Spleen (tissue), 11 donors: ENCODE data around the gene SIAH1. TPM values are rescaled to one million over a fixed set of nuclear protein-coding genes. Genes with fewer than 3 reads are reported as not detected.
"Not testable (repeated sequence)": the region's sequence is repeated elsewhere in the genome, so short reads cannot be mapped to it uniquely, and the experiment has no call there.

Experiments used
- DNase-seq: peaks from one replicate; pipeline ENCODE4 v3.0.0-alpha.2; 2020
- H3K27ac ChIP-seq, 8 donors: fragments of 200-600 bp; sonication (generic) in 7 of 8; 1 replicate in 4 of 8; 2 replicates in 4 of 8; pipeline versions ENCODE4 v1.5.0 to v1.8.0; 2016 to 2021; ENCODE audit warnings: inconsistent platforms in 4 of 8, mild to moderate bottlenecking in 4 of 8, moderate library complexity in 1 of 8
- H3K27me3 ChIP-seq, 7 donors: fragments of 200-600 bp; sonication (generic) in 6 of 7; replicated peaks in 1 of 7; 1 replicate in 4 of 7; 2 replicates in 3 of 7; pipeline versions ENCODE4 v1.5.0 to v1.8.0; 2016 to 2021; ENCODE audit warnings: inconsistent platforms in 3 of 7, mild to moderate bottlenecking in 1 of 7
- H3K36me3 ChIP-seq, 6 donors: fragments of 200-600 bp; sonication (generic) in 5 of 6; 1 replicate in 4 of 6; 2 replicates in 2 of 6; pipeline versions ENCODE4 v1.5.0 to v1.8.0; 2016 to 2021; ENCODE audit warnings: inconsistent platforms in 2 of 6
- H3K4me1 ChIP-seq, 6 donors: fragments of 200-600 bp; sonication (generic) in 5 of 6; 1 replicate in 3 of 6; 2 replicates in 3 of 6; pipeline versions ENCODE4 v1.5.0 to v1.8.0; 2016 to 2021; ENCODE audit warnings: inconsistent platforms in 3 of 6
- H3K4me3 ChIP-seq, 8 donors: fragments of 200-600 bp; sonication (generic) in 7 of 8; 1 replicate in 4 of 8; 2 replicates in 4 of 8; pipeline versions ENCODE4 v1.5.0 to v1.8.0; 2016 to 2021; ENCODE audit warnings: inconsistent platforms in 4 of 8, mild to moderate bottlenecking in 4 of 8, moderate library complexity in 2 of 8
- H3K9me3 ChIP-seq, 8 donors: fragments of 200-600 bp; sonication (generic) in 7 of 8; 1 replicate in 4 of 8; 2 replicates in 4 of 8; pipeline versions ENCODE4 v1.5.0 to v1.8.0; 2016 to 2021; ENCODE audit warnings: inconsistent platforms in 4 of 8
- POLR2A ChIP-seq, 3 donors: fragments of 450-650 bp; IDR thresholded peaks; one replicate each; pipeline ENCODE4 v1.5.1; 2017; ENCODE audit warnings: antibody characterized with exemption in 3 of 3, mild to moderate bottlenecking in 1 of 3
- POLR2AphosphoS5 ChIP-seq, 3 donors: sonication (generic); formaldehyde crosslinking; IDR thresholded peaks; one replicate each; pipeline ENCODE4 v1.5.1; 2017; ENCODE audit warnings: antibody characterized with exemption in 3 of 3
- WGBS, 5 donors: extraction: QIAGEN DNeasy Blood & Tissue Kit in 3 of 5; methylation state at CpG; one replicate each; pipeline versions ENCODE4 v1.1.5 to v1.1.7; 2013 to 2018; 5-methylcytosine and 5-hydroxymethylcytosine counted together
- intact Hi-C: fragments of 100-400 bp; cut with DNase I; formaldehyde crosslinking; loops from one replicate; pipeline ENCODE4 v1.15.0; 2023; ENCODE audit warnings: low total_unique reads
- polyA plus RNA-seq, 3 donors: library from polyadenylated mRNA; stranded (reverse); fragments of 200-250 nt; gene quantifications; one replicate each; pipeline ENCODE4 v1.2.1, GENCODE V29; 2013
- total RNA-seq, 7 donors: library from RNA; depleted of rRNA in 3 of 7; stranded (reverse); fragments of >200 nt in 3 of 7; fragmentation: NEBNext Ultra II Directional in 4 of 7; extraction: Animal tissue kit (Norgen Biotek cat#: 25700) in 4 of 7; gene quantifications; one replicate each; pipeline versions ENCODE4 v1.1.0 to v1.2.1, GENCODE V29; 2016 to 2021
- TF ChIP-seq, protein P1 (sequence below), 11 experiments: fragments of 200-600 bp in 7 of 11; fragments of 450-650 bp in 4 of 11; sonication (generic) in 4 of 11; IDR thresholded peaks in 8 of 11; conservative IDR thresholded peaks in 3 of 11; 1 replicate in 7 of 11; 2 replicates in 4 of 11; pipeline versions ENCODE4 v1.4.0 to v1.8.0; 2016 to 2021; ENCODE audit warnings: antibody characterized with exemption in 11 of 11, inconsistent platforms in 4 of 11, mild to moderate bottlenecking in 1 of 11
- donor health status: healthy with polysubstance abuse.
- donor health status: DM: no; HTN: no; CAD: no; lungs with moderate emphysema.
- donor health status: DM: no; HTN: no; CAD: no.
- donor health status: Bipolar disorder and iron deficiency.
- donor health status: healthy.
- donor health status: DM: no; HTN: no; CAD: no.
- donor health status: DM: yes; HTN: yes; CAD: no.

The SIAH1 gene
- total and polyA plus RNA-seq, 10 donors: 11.9 to 32.6 (median 25.5) TPM

DNA sequence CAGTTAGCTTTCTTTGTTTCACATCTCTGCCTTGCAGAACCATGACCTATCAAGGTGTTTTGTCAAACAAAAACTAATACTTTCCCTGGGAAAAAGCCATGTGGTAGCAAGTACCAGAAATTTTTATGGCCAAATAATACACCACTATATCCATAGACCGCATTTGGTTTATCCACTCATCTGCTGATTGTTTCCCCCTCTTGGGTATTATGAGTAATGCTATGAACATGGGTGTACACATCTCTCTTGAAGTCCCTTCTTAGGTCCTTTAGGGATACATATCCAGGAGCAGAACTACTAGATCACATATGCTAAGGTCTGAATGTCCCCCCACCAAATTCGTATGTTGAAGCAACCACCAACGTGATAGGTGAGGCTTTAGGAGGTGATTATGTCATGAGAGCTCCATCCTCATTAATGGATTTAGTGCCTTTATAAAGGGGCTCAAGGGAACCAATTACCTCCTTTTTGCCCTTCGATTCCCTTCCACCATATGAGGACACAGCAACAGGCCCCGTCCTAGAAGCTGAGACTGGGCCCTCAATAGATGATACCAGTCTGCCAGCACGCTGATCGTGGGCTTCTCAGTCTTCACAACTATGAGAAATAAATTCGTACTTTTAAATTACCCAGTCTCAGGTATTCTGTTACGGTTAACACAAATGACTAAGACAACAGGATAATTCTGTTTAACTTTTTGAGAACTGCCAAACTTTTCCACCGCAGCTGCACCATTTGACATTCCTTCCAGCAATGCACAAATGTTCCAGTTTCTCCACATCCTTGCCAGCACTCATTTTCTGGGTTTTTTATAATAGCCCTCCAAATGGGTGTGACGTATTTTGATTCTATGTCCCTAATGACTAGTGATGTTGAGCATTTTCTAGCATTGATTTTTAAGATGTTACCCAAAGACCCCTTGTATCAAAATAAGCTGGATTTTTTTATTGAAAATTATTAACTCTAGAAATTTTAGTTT lies 30.0 kb downstream of the SIAH1 start:
- Histone ChIP-seq H3K9me3 (no peaks in the 10 kb centered on the region), H3K4me3 (no peak overlapping the region), H3K4me1 (peaks cover 0 to 24% (median 10%) of the 10 kb centered on the region in 6 donors), H3K36me3 (peaks cover 0 to 84% (median 26%) of the 10 kb centered on the region in 6 donors), H3K27ac (no peak overlapping the region), H3K27me3 (no peaks in the 10 kb centered on the region)
- DNase-seq: no peak
- 95 to 99% (median 97%) methylated on average over 11 of the region's 11 CpGs for WGBS, 5 donors
- intact Hi-C loops: loop anchor here (5.0 kb wide), 2 partner anchors 182 to 267 kb away; no protein-coding TSS in a partner anchor
- TF ChIP-seq POLR2AphosphoS5 (IDR thresholded peaks at IDR 0.05): no peak
- TF ChIP-seq, protein P1, sequence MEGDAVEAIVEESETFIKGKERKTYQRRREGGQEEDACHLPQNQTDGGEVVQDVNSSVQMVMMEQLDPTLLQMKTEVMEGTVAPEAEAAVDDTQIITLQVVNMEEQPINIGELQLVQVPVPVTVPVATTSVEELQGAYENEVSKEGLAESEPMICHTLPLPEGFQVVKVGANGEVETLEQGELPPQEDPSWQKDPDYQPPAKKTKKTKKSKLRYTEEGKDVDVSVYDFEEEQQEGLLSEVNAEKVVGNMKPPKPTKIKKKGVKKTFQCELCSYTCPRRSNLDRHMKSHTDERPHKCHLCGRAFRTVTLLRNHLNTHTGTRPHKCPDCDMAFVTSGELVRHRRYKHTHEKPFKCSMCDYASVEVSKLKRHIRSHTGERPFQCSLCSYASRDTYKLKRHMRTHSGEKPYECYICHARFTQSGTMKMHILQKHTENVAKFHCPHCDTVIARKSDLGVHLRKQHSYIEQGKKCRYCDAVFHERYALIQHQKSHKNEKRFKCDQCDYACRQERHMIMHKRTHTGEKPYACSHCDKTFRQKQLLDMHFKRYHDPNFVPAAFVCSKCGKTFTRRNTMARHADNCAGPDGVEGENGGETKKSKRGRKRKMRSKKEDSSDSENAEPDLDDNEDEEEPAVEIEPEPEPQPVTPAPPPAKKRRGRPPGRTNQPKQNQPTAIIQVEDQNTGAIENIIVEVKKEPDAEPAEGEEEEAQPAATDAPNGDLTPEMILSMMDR (IDR thresholded peaks at IDR 0.05 in 8 of 11, conservative IDR thresholded peaks at IDR 0.05 in 3 of 11): no peak
- no peak for TF ChIP-seq POLR2A (IDR thresholded peaks at IDR 0.05)

DNA sequence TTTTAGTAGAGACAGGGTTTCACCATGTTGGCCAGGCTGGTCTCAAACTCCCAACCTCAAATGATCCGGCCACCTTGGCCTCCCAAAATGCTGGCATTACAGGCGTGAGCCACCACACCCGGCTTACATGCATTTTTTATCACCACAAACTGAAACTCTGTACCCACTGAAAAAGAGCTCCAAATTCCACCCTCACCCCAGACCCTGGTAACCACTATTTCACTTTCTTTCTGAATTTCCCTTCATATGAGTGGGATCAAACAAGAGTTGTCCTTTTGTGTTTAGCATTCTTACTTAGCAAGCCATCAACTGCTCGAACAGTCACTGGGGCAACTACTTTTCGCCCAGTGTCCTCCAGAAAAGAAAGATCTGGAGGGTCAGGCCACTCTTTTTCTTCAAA lies 30.8 kb downstream of the SIAH1 start:
- peaks cover 0 to 24% (median 10%) of the 10 kb centered on the region in 6 donors for H3K4me1 ChIP-seq
- WGBS, 5 donors: 91 to 98% (median 93%) methylated on average over 5 of the region's 5 CpGs
- peaks cover 0 to 85% (median 34%) of the 10 kb centered on the region in 6 donors for H3K36me3 ChIP-seq

DNA sequence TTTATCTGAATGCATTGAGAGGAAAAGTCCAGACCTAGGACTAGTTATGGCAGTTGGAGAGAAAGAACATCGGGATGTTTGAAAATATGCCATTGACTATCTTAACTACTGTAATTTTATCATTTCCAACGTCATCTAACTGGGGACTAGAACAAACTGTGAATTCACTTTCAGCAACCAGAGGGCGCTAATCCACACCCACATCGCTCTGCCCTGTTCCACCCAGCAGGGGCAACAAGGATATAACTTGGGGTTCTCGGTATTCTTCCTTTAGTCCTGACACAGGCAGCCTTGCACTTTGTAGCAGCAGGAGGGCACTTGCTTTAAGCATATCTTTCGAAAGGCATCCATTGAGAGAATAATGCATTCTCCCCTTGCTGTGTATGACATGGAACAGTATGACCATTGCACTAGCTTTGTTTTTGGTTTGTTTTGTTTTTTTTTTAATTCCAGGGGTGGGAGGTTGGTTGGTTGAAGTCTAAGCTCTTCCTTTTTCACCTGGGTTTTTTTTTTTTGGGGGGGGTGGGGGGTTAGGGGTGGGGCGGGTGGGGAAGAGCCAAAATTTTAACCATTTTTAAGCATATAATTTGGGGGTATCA lies 31.5 kb downstream of the SIAH1 start:
- Histone ChIP-seq H3K4me3 (no peak overlapping the region), H3K9me3 (no peaks in the 10 kb centered on the region), H3K27ac (peak overlapping the region in 2 of 8 donors; percentile 24 to 27), H3K36me3 (peaks cover 0 to 85% (median 38%) of the 10 kb centered on the region in 6 donors), H3K4me1 (peaks cover 0 to 24% (median 10%) of the 10 kb centered on the region in 6 donors), H3K27me3 (no peaks in the 10 kb centered on the region)
- TF ChIP-seq, protein P1 (IDR thresholded peaks at IDR 0.05 in 8 of 11, conservative IDR thresholded peaks at IDR 0.05 in 3 of 11): peak; percentile 72 to 95 (median 89)
- no peak for TF ChIP-seq POLR2A (IDR thresholded peaks at IDR 0.05)
- TF ChIP-seq POLR2AphosphoS5 (IDR thresholded peaks at IDR 0.05): peak in 1 of 3 donors; percentile 75
- intact Hi-C loops: loop anchor here (5.0 kb wide), 2 partner anchors 184 to 269 kb away; no protein-coding TSS in a partner anchor
- peak; percentile 84 for DNase-seq
- 18 to 26% (median 21%) methylated on average over 7 of the region's 7 CpGs for WGBS, 5 donors

More for the DNA sequence above, 30.8 kb downstream of the SIAH1 start:
- H3K4me3 ChIP-seq, DNase-seq, H3K9me3 ChIP-seq, H3K27me3 ChIP-seq, H3K27ac ChIP-seq: not testable (repeated sequence)
- intact Hi-C loops: loop anchor here (5.0 kb wide), 2 partner anchors 183 to 268 kb away; no protein-coding TSS in a partner anchor
- TF ChIP-seq POLR2AphosphoS5 (IDR thresholded peaks at IDR 0.05): peak in 1 of 3 donors; percentile 3

DNA sequence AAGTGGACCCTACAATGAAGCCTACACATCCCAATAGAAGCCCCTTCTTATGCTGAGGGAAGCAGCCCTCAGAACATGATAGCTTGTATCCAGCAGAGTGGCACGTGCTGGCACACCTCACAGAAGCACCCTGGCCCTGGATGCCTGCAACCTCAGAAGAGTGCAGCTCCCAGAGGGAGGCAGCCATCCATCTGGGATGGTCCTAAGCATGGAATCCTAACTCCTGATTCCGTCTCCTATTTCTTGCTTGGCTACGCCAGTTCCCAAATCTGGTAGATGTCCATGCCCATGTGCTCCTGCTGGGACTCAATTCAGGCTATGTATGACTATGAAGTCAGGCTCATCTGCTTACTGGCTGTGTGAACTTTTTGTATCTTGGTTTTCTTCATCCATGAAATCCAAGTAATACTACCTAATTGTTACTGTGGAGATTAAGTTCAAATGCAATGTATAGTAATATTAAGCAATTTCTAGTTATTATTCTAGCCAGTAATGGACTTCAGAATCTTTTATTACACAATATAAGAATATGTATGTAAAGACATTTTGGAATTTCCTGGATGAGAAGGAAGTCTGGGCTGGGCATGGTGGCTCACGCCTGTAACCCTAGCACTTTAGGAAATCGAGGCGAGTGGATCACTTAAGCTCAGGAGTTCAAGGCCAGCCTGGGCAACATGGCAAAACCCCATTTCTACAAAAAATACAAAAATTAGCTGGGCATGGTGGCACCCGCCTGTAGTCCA lies 32.4 kb downstream of the SIAH1 start:
- Histone ChIP-seq H3K36me3 (peaks cover 0 to 85% (median 40%) of the 10 kb centered on the region in 6 donors), H3K4me3 (no peak overlapping the region), H3K27ac (peak overlapping the region in 2 of 8 donors; percentile 24 to 27), H3K4me1 (peaks cover 0 to 24% (median 10%) of the 10 kb centered on the region in 6 donors), H3K27me3 (no peaks in the 10 kb centered on the region), H3K9me3 (no peaks in the 10 kb centered on the region)
- no peak for DNase-seq
- WGBS, 5 donors: 77 to 87% (median 81%) methylated on average over 7 of the region's 7 CpGs
- intact Hi-C loops: loop anchor here (5.0 kb wide), 2 partner anchors 184 to 269 kb away; no protein-coding TSS in a partner anchor
- TF ChIP-seq POLR2A (IDR thresholded peaks at IDR 0.05): no peak
- peak in 2 of 3 donors; percentile 16 to 31 for TF ChIP-seq POLR2AphosphoS5 (IDR thresholded peaks at IDR 0.05)
- TF ChIP-seq, protein P1 (IDR thresholded peaks at IDR 0.05 in 8 of 11, conservative IDR thresholded peaks at IDR 0.05 in 3 of 11): no peak
